ENCODE results near the gene EDA2R. TPM values are rescaled to one million over a fixed set of nuclear protein-coding genes. Genes with fewer than 3 reads are reported as not detected.

The EDA2R gene
- total RNA-seq, 1 donor from 2014 or later, result 5.3 TPM

GRCh38 chrX:66676413-66676812 lies 37.5 kb upstream of the EDA2R start:
- Histone ChIP-seq H3K36me3 (ENCODE audit: control insufficient read depth, insufficient read depth, low read length) (no peaks in the 10 kb centered on the region), H3K4me3 (ENCODE audit: low read depth, low read length) (no peak overlapping the region), H3K27me3 (ENCODE audit: control insufficient read depth, insufficient read depth, low read length) (no peaks in the 10 kb centered on the region)
- no peak for TF ChIP-seq CTCF (IDR thresholded peaks at IDR 0.05; ENCODE audit: insufficient read depth, low read length, severe bottlenecking)
- DNase-seq (ENCODE audit: low read depth) (peak; percentile 67), FAIRE-seq (no peak)

GRCh38 chrX:66675541-66675940 lies 36.7 kb upstream of the EDA2R start:
- Histone ChIP-seq H3K36me3 (ENCODE audit: control insufficient read depth, insufficient read depth, low read length) (no peaks in the 10 kb centered on the region), H3K27me3 (ENCODE audit: control insufficient read depth, insufficient read depth, low read length) (no peaks in the 10 kb centered on the region), H3K4me3 (ENCODE audit: low read depth, low read length) (no peak overlapping the region)
- DNase-seq (ENCODE audit: low read depth) (no peak), FAIRE-seq (no peak)
- no peak for TF ChIP-seq CTCF (IDR thresholded peaks at IDR 0.05; ENCODE audit: insufficient read depth, low read length, severe bottlenecking)

GRCh38 chrX:66674506-66674905 lies 35.6 kb upstream of the EDA2R start:
- FAIRE-seq, result no peak
- H3K27me3 ChIP-seq (ENCODE audit: control insufficient read depth, insufficient read depth, low read length), result no peaks in the 10 kb centered on the region
- no peak for TF ChIP-seq CTCF (IDR thresholded peaks at IDR 0.05; ENCODE audit: insufficient read depth, low read length, severe bottlenecking)
- DNase-seq (ENCODE audit: low read depth), result no peak
- H3K36me3 ChIP-seq (ENCODE audit: control insufficient read depth, insufficient read depth, low read length), result no peaks in the 10 kb centered on the region
- no peak overlapping the region for H3K4me3 ChIP-seq (ENCODE audit: low read depth, low read length)

GRCh38 chrX:66672106-66672505 lies 33.2 kb upstream of the EDA2R start:
- Histone ChIP-seq H3K27me3 (ENCODE audit: control insufficient read depth, insufficient read depth, low read length) (no peaks in the 10 kb centered on the region), H3K36me3 (ENCODE audit: control insufficient read depth, insufficient read depth, low read length) (no peaks in the 10 kb centered on the region), H3K4me3 (ENCODE audit: low read depth, low read length) (no peak overlapping the region)
- TF ChIP-seq CTCF (IDR thresholded peaks at IDR 0.05; ENCODE audit: insufficient read depth, low read length, severe bottlenecking), result no peak
- FAIRE-seq (no peak), DNase-seq (ENCODE audit: low read depth) (peak; percentile 42)

GRCh38 chrX:66654411-66654810 lies 15.5 kb upstream of the EDA2R start:
- DNase-seq (ENCODE audit: low read depth) (no peak), FAIRE-seq (no peak)
- no peaks in the 10 kb centered on the region for H3K27me3 ChIP-seq (ENCODE audit: control insufficient read depth, insufficient read depth, low read length)
- no peaks in the 10 kb centered on the region for H3K36me3 ChIP-seq (ENCODE audit: control insufficient read depth, insufficient read depth, low read length)
- H3K4me3 ChIP-seq (ENCODE audit: low read depth, low read length), result no peak overlapping the region
- no peak for TF ChIP-seq CTCF (IDR thresholded peaks at IDR 0.05; ENCODE audit: insufficient read depth, low read length, severe bottlenecking)

- no peak for TF ChIP-seq CTCF (IDR thresholded peaks at IDR 0.05; ENCODE audit: insufficient read depth, low read length, severe bottlenecking)
- H3K4me3 ChIP-seq (ENCODE audit: low read depth, low read length), result no peak overlapping the region
- H3K36me3 ChIP-seq (ENCODE audit: control insufficient read depth, insufficient read depth, low read length), result no peaks in the 10 kb centered on the region
- H3K27me3 ChIP-seq (ENCODE audit: control insufficient read depth, insufficient read depth, low read length), result no peaks in the 10 kb centered on the region
- FAIRE-seq (no peak), DNase-seq (ENCODE audit: low read depth) (peak; percentile 72)
Measured at GRCh38 chrX:66635360-66635759, 3.5 kb downstream of the EDA2R start.
